HG03460 (cell line): ENCODE data around the gene CACNA2D3.
"Not testable (repeated sequence)": the region's sequence is repeated elsewhere in the genome, so short reads cannot be mapped to it uniquely, and the experiment has no call there.

ENCODE experiments used
- ATAC-seq: cut with Tn5 transposase; IDR thresholded peaks from one replicate; pipeline ENCODE4 v1.9.1; 2021; ENCODE audit not compliant: unreplicated experiment

CACNA2D3 gene

GRCh38 chr3:54443561-54444161 is 321.3 kb downstream of the CACNA2D3 start:
- ATAC-seq, result no peak

GRCh38 chr3:54445630-54446029 is 323.3 kb downstream of the CACNA2D3 start:
- ATAC-seq, result no peak

GRCh38 chr3:54447427-54447826 is 325.1 kb downstream of the CACNA2D3 start:
- ATAC-seq, result no peak

- no peak for ATAC-seq
Observed at GRCh38 chr3:54454806-54455205, 332.5 kb downstream of the CACNA2D3 start.

- no peak for ATAC-seq
Observed at GRCh38 chr3:54458357-54458756, 336.0 kb downstream of the CACNA2D3 start.

- ATAC-seq, result not testable (repeated sequence)
Observed at GRCh38 chr3:54464554-54464953, 342.2 kb downstream of the CACNA2D3 start.

GRCh38 chr3:54476891-54477290 is 354.5 kb downstream of the CACNA2D3 start:
- ATAC-seq, result no peak

- ATAC-seq, result no peak
Observed at GRCh38 chr3:54481606-54482365, 359.4 kb downstream of the CACNA2D3 start.

- ATAC-seq, result no peak
Observed at GRCh38 chr3:54484334-54484733, 362.0 kb downstream of the CACNA2D3 start.

GRCh38 chr3:54486317-54486716 is 364.0 kb downstream of the CACNA2D3 start:
- ATAC-seq, result no peak

- ATAC-seq, result no peak
Observed at GRCh38 chr3:54488297-54488696, 365.9 kb downstream of the CACNA2D3 start.

- no peak for ATAC-seq
Observed at GRCh38 chr3:54494209-54494608, 371.9 kb downstream of the CACNA2D3 start.

- ATAC-seq, result no peak
Observed at GRCh38 chr3:54506603-54507002, 384.3 kb downstream of the CACNA2D3 start.

GRCh38 chr3:54507876-54508460 is 385.6 kb downstream of the CACNA2D3 start:
- ATAC-seq, result no peak

GRCh38 chr3:54510506-54510905 is 388.2 kb downstream of the CACNA2D3 start:
- ATAC-seq, result no peak

GRCh38 chr3:54511766-54512365 is 389.5 kb downstream of the CACNA2D3 start:
- no peak for ATAC-seq

GRCh38 chr3:54514006-54514405 is 391.7 kb downstream of the CACNA2D3 start:
- ATAC-seq, result no peak

- ATAC-seq, result no peak
Observed at GRCh38 chr3:54514416-54514815, 392.1 kb downstream of the CACNA2D3 start.

GRCh38 chr3:54515441-54516213 is 393.3 kb downstream of the CACNA2D3 start:
- no peak for ATAC-seq

GRCh38 chr3:54517424-54517823 is 395.1 kb downstream of the CACNA2D3 start:
- no peak for ATAC-seq

GRCh38 chr3:54518011-54518675 is 395.8 kb downstream of the CACNA2D3 start:
- no peak for ATAC-seq
